HEK293 (cell line): Measurements from ENCODE around the gene HOXA11.

ENCODE experiments used
- CTCF ChIA-PET: fragments of 350-600 bp; formaldehyde crosslinking; extraction: SDS; loops from one replicate; lab custom pipeline; 2021; ENCODE audit warnings: antibody characterized with exemption; lab: Yijun Ruan, JAX
- POLR2A ChIA-PET: fragments of 300-600 bp; formaldehyde crosslinking; extraction: SDS; loops from one replicate; lab custom pipeline; 2020; ENCODE audit warnings: antibody characterized with exemption, inconsistent platforms; lab: Yijun Ruan, JAX
- H3K27ac ChIP-seq: fragments of 200-500 bp; sonication (Bioruptor generic); 2 replicates; pipeline ENCODE4 v1.5.1; 2014; ENCODE audit warnings: low read depth, low read length, control low read depth, inconsistent platforms; ENCODE audit errors: extremely low read depth
- H3K36me3 ChIP-seq, 2 experiments: fragments of 200-500 bp in 1 of 2; sonication (Bioruptor generic) in 1 of 2; 1 replicate in 1 of 2; 2 replicates in 1 of 2; pipeline ENCODE4 v1.5.1; 2014 to 2017; ENCODE audit warnings: inconsistent platforms in 2 of 2, low read length in 2 of 2; ENCODE audit not compliant: control insufficient read depth in 2 of 2, insufficient read depth in 1 of 2
- H3K4me1 ChIP-seq: fragments of 200-500 bp; sonication (Bioruptor generic); 2 replicates; pipeline ENCODE4 v1.5.1; 2014; ENCODE audit warnings: mild to moderate bottlenecking, low read length, inconsistent platforms; ENCODE audit not compliant: control insufficient read depth, insufficient read depth
- H3K4me3 ChIP-seq: 2 replicates; pipeline ENCODE4 v1.5.1; 2011; ENCODE audit warnings: low read depth, mild to moderate bottlenecking, control low read depth, low read length, moderate library complexity
- H3K9me3 ChIP-seq: fragments of 200-500 bp; sonication (Bioruptor generic); 2 replicates; pipeline ENCODE4 v1.5.1; 2014; ENCODE audit warnings: low read depth, low read length, inconsistent platforms; ENCODE audit not compliant: control insufficient read depth, insufficient read depth
- ATF2 ChIP-seq: fragments of 450-650 bp; formaldehyde crosslinking; IDR thresholded peaks from 2 replicates; pipeline ENCODE4 v1.5.1; 2016; ENCODE audit warnings: missing biosample characterization, missing genetic modification characterization, low read depth
- GLIS1 ChIP-seq: fragments of 450-650 bp; formaldehyde crosslinking; IDR thresholded peaks from 2 replicates; pipeline ENCODE4 v1.5.1; 2016; ENCODE audit warnings: missing biosample characterization, missing genetic modification characterization
- IKZF3 ChIP-seq: fragments of 450-650 bp; IDR thresholded peaks from 2 replicates; pipeline ENCODE4 v1.5.0; 2018; ENCODE audit warnings: missing biosample characterization, mild to moderate bottlenecking, missing genetic modification characterization, moderate library complexity
- KLF16 ChIP-seq: fragments of 450-650 bp; formaldehyde crosslinking; IDR thresholded peaks from 2 replicates; pipeline ENCODE4 v1.5.1; 2017; ENCODE audit warnings: missing biosample characterization, missing genetic modification characterization
- TRIM28 ChIP-seq: IDR thresholded peaks from 2 replicates; pipeline ENCODE4 v1.6.1; 2011; ENCODE audit warnings: low read length, control low read depth, borderline replicate concordance
- TSHZ1 ChIP-seq: fragments of 450-650 bp; formaldehyde crosslinking; IDR thresholded peaks from 2 replicates; pipeline ENCODE4 v1.5.1; 2016; ENCODE audit warnings: missing biosample characterization, missing genetic modification characterization, borderline replicate concordance
- ZBTB8A ChIP-seq: fragments of 450-650 bp; formaldehyde crosslinking; IDR thresholded peaks from 2 replicates; pipeline ENCODE4 v1.5.1; 2016; ENCODE audit warnings: missing biosample characterization, missing genetic modification characterization
- ZNF239 ChIP-seq: fragments of 450-650 bp; formaldehyde crosslinking; IDR thresholded peaks from 2 replicates; pipeline ENCODE4 v1.5.1; 2016; ENCODE audit warnings: missing biosample characterization, missing genetic modification characterization
- ZNF248 ChIP-seq: fragments of 450-650 bp; formaldehyde crosslinking; IDR thresholded peaks from 2 replicates; pipeline ENCODE4 v1.5.1; 2017; ENCODE audit warnings: missing biosample characterization, missing genetic modification characterization
- ZNF341 ChIP-seq: fragments of 450-650 bp; formaldehyde crosslinking; IDR thresholded peaks from 2 replicates; pipeline ENCODE4; 2016; ENCODE audit warnings: low read depth, missing biosample characterization, missing genetic modification characterization
- ZNF629 ChIP-seq: fragments of 450-650 bp; formaldehyde crosslinking; IDR thresholded peaks from 2 replicates; pipeline ENCODE4 v1.5.1; 2017; ENCODE audit warnings: missing biosample characterization, missing genetic modification characterization
- ZNF670 ChIP-seq: fragments of 450-650 bp; formaldehyde crosslinking; IDR thresholded peaks from 2 replicates; pipeline ENCODE4 v1.5.1; 2016; ENCODE audit warnings: missing biosample characterization, missing genetic modification characterization, low read depth
- ZNF776 ChIP-seq: fragments of 450-650 bp; formaldehyde crosslinking; IDR thresholded peaks from 2 replicates; pipeline ENCODE4 v1.5.0; 2017; ENCODE audit warnings: missing biosample characterization, missing genetic modification characterization, borderline replicate concordance
- ZSCAN23 ChIP-seq: fragments of 450-650 bp; formaldehyde crosslinking; IDR thresholded peaks from 2 replicates; pipeline ENCODE4 v1.5.1; 2016; ENCODE audit warnings: missing biosample characterization, missing genetic modification characterization
- ZXDB ChIP-seq: fragments of 450-650 bp; formaldehyde crosslinking; IDR thresholded peaks from 2 replicates; pipeline ENCODE4 v1.5.1; 2016; ENCODE audit warnings: missing biosample characterization, missing genetic modification characterization
- TF ChIP-seq, protein P1 (sequence below): fragments of 450-650 bp; formaldehyde crosslinking; IDR thresholded peaks from 2 replicates; pipeline ENCODE4 v1.5.1; 2016; ENCODE audit warnings: missing biosample characterization, missing genetic modification characterization
- TF ChIP-seq, protein P2 (sequence below): fragments of 450-650 bp; formaldehyde crosslinking; IDR thresholded peaks from 2 replicates; pipeline ENCODE4; 2016; ENCODE audit warnings: missing biosample characterization, missing genetic modification characterization
- TF ChIP-seq, protein P3 (sequence below): fragments of 450-650 bp; formaldehyde crosslinking; optimal IDR thresholded peaks from 2 replicates; pipeline ENCODE3; 2016; ENCODE audit warnings: missing biosample characterization, mild to moderate bottlenecking, missing genetic modification characterization

Gene HOXA11

GRCh38 chr7:27192546-27193334, 7.7 kb upstream of the HOXA11 start:
- Histone ChIP-seq H3K9me3 (no peaks in the 10 kb centered on the region), H3K4me3 (no peak overlapping the region), H3K27ac (no peak overlapping the region), H3K36me3 (peaks cover 11 to 23% of the 10 kb centered on the region in 2 experiments; a peak in 2 of 3 replicates)
- POLR2A ChIA-PET: no interaction called here
- TF ChIP-seq ZNF670 (tag by site-specific recombination) (no peak), IKZF3 (tag by site-specific recombination) (0 out of 2 replicates have a peak, but pooled peaks have one; percentile 14), GLIS1 (tag by site-specific recombination) (peak; percentile 41), KLF16 (0 out of 2 replicates have a peak, but pooled peaks have one; percentile 50), TRIM28 (no peak), ZBTB8A (tag by site-specific recombination) (peak; percentile 32; the same call in 1 of the 2 replicates), ATF2 (tag by site-specific recombination) (0 out of 2 replicates have a peak, but pooled peaks have one; percentile 33), ZNF341 (tag by site-specific recombination) (peak; percentile 49), TSHZ1 (tag by site-specific recombination) (no peak), ZNF776 (no peak), ZNF248 (tag by site-specific recombination) (no peak), ZNF629 (tag by site-specific recombination) (no peak), ZSCAN23 (tag by site-specific recombination) (no peak), ZXDB (no peak), ZNF239 (no peak)
- TF ChIP-seq, protein P1, sequence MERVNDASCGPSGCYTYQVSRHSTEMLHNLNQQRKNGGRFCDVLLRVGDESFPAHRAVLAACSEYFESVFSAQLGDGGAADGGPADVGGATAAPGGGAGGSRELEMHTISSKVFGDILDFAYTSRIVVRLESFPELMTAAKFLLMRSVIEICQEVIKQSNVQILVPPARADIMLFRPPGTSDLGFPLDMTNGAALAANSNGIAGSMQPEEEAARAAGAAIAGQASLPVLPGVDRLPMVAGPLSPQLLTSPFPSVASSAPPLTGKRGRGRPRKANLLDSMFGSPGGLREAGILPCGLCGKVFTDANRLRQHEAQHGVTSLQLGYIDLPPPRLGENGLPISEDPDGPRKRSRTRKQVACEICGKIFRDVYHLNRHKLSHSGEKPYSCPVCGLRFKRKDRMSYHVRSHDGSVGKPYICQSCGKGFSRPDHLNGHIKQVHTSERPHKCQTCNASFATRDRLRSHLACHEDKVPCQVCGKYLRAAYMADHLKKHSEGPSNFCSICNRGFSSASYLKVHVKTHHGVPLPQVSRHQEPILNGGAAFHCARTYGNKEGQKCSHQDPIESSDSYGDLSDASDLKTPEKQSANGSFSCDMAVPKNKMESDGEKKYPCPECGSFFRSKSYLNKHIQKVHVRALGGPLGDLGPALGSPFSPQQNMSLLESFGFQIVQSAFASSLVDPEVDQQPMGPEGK (tag by site-specific recombination): peak; percentile 49
- TF ChIP-seq, protein P2, sequence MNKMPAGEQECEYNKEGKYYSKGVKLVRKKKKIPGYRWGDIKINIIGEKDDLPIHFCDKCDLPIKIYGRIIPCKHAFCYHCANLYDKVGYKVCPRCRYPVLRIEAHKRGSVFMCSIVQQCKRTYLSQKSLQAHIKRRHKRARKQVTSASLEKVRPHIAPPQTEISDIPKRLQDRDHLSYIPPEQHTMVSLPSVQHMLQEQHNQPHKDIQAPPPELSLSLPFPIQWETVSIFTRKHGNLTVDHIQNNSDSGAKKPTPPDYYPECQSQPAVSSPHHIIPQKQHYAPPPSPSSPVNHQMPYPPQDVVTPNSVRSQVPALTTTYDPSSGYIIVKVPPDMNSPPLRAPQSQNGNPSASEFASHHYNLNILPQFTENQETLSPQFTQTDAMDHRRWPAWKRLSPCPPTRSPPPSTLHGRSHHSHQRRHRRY: no peak
- TF ChIP-seq, protein P3, sequence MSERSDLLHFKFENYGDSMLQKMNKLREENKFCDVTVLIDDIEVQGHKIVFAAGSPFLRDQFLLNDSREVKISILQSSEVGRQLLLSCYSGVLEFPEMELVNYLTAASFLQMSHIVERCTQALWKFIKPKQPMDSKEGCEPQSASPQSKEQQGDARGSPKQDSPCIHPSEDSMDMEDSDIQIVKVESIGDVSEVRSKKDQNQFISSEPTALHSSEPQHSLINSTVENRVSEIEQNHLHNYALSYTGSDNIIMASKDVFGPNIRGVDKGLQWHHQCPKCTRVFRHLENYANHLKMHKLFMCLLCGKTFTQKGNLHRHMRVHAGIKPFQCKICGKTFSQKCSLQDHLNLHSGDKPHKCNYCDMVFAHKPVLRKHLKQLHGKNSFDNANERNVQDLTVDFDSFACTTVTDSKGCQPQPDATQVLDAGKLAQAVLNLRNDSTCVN (tag by site-specific recombination): peak; percentile 62
- TF ChIP-seq, all 188 proteins: peak for 8
- H3K4me1 ChIP-seq: peaks cover 20% of the 10 kb centered on the region
- CTCF ChIA-PET: no interaction called here
